ENCODE measurements around the gene MDGA2.
"Not testable (repeated sequence)": the region's sequence is repeated elsewhere in the genome, so short reads cannot be mapped to it uniquely, and the experiment has no call there.

Gene MDGA2

DNA sequence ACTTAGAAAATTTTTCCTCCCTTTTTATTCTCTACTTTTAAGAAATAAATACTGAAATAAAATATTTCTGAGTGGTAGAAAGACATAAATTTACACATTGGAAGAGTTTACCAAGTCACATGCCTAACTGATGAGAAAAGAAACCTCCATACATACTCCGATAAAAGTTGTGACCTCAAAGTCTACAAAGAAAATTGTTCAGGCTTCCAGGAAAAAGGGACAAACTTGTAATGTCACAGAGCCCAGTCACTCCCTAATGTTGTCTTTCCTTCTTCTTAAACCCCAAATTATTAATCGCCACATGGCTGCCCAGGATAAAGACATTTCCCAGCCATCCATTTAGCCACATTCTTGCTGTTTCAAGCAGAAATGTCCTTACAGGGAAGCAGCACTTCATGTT is 455.3 kb downstream of the MDGA2 start:
- no peak for FAIRE-seq

GRCh38 chr14:47211263-47211662 is 464.1 kb downstream of the MDGA2 start:
- no peak for FAIRE-seq

GRCh38 chr14:47210099-47210498 is 465.3 kb downstream of the MDGA2 start:
- FAIRE-seq: no peak

- no peak for FAIRE-seq
Observed at GRCh38 chr14:47208434-47208833, 467.0 kb downstream of the MDGA2 start.

GRCh38 chr14:47207617-47208016 is 467.8 kb downstream of the MDGA2 start:
- FAIRE-seq: no peak

- no peak for FAIRE-seq
Observed at GRCh38 chr14:47200740-47201139, 474.7 kb downstream of the MDGA2 start.

DNA sequence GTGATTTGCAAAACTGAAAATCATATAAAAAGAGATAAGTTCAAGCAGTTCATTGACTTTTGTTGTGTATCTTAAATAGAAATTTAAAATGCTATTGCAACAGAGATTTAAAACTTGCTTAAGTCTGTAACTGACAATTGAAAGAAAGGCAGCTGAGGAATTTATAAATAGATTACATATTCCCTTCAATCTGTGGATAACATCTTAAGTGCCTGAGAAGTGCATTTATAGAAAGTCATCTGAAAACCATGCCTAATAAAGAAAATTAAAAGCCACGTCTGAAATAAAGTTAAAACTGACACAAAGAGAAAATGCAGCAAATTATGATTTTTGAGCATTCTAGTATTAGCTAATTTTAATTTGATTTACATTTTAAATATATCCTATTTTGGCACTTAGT is 479.8 kb downstream of the MDGA2 start:
- no peak for FAIRE-seq

- no peak for FAIRE-seq
Observed at GRCh38 chr14:47194055-47194454, 481.4 kb downstream of the MDGA2 start.

- FAIRE-seq: not testable (repeated sequence)
Observed at GRCh38 chr14:47192203-47192602, 483.2 kb downstream of the MDGA2 start.

- no peak for FAIRE-seq
Observed at GRCh38 chr14:47191700-47192099, 483.7 kb downstream of the MDGA2 start.

- FAIRE-seq: no peak
Observed at GRCh38 chr14:47189911-47190484, 485.4 kb downstream of the MDGA2 start.

GRCh38 chr14:47186486-47186885 is 488.9 kb downstream of the MDGA2 start:
- FAIRE-seq: no peak

DNA sequence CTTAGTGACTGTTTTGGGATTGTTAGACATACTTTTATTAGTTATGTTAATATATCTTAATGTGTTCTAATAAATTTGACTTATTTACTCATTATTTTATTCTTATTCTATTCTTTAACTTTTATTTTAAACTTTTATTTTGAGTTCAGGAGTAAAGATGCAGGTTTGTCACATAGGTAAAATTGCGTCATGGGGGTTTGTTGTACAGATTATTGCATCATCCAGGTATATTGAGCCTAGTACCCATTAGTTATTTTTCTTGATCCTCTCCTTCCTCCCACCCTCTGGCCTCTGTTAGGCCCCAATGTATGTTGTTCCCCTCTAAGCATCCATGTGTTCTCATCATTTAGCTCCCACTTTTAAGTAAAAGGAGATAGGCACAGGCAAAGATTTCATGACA is 495.5 kb downstream of the MDGA2 start:
- no peak for FAIRE-seq

- not testable (repeated sequence) for FAIRE-seq
Observed at GRCh38 chr14:47171896-47172295, 503.5 kb downstream of the MDGA2 start.

DNA sequence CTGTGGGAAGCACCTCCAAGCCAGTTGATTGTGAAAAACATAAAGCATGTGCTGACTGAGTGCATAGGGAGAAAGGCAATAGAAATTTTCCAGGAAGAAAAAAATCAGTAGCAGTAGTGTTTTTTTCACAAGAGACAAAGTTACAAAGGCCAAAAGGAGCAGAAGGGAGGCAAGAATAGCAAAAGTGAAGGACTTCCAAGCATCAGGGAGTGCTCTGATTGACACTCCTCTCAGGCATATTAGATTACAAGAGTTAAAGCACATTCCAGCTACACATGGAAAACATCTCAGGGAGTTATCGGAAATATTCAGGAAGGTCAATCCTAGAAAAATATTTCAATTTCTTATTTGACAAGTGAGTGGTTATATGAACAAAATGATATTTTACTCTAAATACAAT is 508.0 kb downstream of the MDGA2 start:
- FAIRE-seq: no peak

DNA sequence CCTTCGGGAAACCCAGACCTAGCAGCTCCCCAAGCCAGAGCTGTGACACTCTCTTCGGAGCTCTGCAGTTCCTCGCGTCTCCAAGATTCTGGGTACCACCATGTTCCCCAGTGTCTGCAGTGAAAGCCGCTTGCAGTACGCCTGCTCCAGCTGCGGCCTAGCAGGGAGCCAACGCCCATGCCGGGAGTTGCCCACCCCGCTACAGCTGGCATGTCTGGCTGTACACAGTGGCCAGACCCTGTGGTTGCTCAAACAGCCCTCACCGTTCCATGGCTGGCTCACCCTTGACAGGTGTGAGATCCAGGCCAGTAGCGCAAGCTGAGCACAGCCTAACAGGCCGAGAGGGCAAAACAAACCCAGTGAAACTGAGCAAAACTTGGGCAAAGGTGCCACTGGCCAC is 520.0 kb downstream of the MDGA2 start:
- FAIRE-seq: no peak

- FAIRE-seq: no peak
Observed at GRCh38 chr14:47154276-47154797, 521.1 kb downstream of the MDGA2 start.

DNA sequence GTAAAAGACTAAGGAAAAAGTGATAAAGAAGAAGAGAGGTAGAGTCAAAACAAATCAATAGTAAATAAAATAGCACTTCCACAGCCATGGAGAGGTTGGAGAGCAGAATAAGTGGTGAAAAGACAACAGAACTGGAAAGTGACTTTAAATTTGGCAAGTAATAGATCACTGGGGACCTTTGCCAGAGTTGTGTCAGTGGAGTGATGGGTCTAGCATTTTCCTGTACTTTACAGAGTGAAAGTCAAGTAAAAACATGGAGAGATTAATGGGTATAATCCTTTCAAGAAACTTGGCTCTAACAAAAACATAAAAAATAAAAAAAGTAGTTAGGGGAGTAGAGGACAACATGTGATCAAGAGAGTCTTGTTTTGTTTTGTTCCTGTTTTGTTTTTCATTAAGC is 521.7 kb downstream of the MDGA2 start:
- FAIRE-seq: no peak

GRCh38 chr14:47150267-47150666 is 525.1 kb downstream of the MDGA2 start:
- FAIRE-seq: no peak

DNA sequence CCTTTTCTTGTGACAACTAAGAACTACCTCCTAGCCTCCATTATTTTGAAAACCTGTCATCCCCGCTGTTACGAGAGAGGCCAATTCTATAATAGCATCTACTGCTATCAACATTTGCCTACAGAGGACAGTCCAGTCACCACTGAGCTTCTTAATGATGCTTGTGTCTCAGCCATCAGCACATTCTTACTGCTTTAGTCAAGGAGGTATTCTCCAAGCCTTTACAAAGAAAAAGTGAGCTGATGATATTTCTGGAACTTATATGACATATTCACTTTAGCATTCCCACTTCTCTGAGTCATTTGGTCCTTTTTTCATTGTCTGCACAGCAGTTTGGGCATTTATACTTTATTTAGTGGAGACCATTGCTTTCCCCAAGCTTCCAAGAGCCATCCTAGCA is 526.1 kb downstream of the MDGA2 start:
- no peak for FAIRE-seq

DNA sequence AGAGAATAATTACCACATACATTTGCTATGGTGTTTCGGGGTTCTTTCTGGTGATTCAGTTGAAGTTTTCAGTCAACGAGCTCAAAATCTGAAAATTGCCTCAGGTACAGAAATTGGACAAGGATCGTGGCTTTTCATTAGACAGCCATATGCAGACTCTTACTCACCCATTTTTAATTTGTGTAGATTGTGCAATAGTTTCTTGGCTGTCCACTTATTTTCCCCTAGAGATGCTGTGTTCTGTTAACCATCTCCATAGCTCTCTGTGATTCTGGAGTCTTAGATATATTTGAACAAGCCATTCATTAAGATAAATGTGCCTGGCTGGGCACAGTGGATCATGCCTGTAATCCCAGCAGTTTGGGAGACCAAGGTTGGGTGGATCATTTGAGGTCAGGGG is 526.7 kb downstream of the MDGA2 start:
- no peak for FAIRE-seq

- no peak for FAIRE-seq
Observed at GRCh38 chr14:47120645-47121044, 554.8 kb downstream of the MDGA2 start.

- FAIRE-seq: no peak
Observed at GRCh38 chr14:47103771-47104170, 571.6 kb downstream of the MDGA2 start.

DNA sequence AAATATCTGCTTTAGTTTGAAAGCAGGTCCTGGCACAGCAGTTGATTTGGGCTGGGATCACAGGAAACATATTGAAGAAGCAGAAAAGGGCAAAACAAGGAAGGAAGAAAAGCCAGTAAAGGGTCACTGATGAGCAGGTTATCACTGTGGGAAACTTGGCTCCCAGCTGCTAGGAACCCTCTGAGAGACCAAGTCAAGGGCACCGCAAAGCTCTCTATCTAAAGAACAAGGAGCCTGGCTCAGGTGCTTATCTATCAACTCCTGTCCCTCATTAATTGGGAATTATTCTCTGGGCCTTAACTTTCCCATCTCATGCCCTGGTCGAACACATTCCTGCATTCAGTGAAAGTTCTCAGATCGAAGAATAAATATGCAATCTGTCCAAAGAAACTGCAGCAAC is 572.9 kb downstream of the MDGA2 start:
- no peak for FAIRE-seq

- FAIRE-seq: peak; percentile 62
Observed at GRCh38 chr14:47085678-47086077, 589.7 kb downstream of the MDGA2 start.

Data from A204.1 (cell line).